HL-60/S4 treated with phorbol 12-myristate 13-acetate at 8.2 ng/mL for 4 days and 3 days (cell line): Measurements from ENCODE around the gene CD80.
"Not testable (repeated sequence)": the region's sequence is repeated elsewhere in the genome, so short reads cannot be mapped to it uniquely, and the experiment has no call there.

Experiments
- in situ Hi-C: fragments of 300-500 bp; cut with MboI; formaldehyde crosslinking; loops from 2 replicates; pipeline ENCODE4 v1.15.0; 2022; ENCODE audit warnings: low sequenced_read_pairs

Gene CD80, protein sequence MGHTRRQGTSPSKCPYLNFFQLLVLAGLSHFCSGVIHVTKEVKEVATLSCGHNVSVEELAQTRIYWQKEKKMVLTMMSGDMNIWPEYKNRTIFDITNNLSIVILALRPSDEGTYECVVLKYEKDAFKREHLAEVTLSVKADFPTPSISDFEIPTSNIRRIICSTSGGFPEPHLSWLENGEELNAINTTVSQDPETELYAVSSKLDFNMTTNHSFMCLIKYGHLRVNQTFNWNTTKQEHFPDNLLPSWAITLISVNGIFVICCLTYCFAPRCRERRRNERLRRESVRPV

GRCh38 chr3:119559441-119559963, at the start of gene CD80:
Gene CD80 (minus strand): TSS chr3:119559614. CDS start chr3:119557728, 1,886 bp downstream.
- in situ Hi-C loops = no loop called here

GRCh38 chr3:119608405-119609000, 49.1 kb upstream of the CD80 start:
- in situ Hi-C loops = no loop called here

DNA sequence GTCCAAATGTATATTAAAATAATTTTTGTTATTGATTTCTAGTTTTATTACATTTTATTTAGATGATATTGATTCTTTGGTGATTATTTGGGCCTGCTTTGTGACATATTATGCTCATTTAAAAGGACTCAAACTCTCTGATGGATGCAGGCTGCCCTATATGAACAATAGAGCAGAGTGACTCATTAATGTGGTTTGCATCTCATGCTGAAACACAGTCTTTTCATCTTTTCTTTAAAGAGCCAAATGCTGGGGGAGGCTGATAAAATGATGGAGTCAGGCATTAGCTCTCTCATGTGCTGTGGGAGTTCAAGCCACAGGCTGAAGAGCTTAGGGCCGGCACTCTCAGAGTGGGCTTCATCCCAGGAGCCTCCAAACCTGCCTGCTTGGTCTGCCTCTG, 45.5 kb upstream of the CD80 start:
- in situ Hi-C loops = no loop called here

GRCh38 chr3:119602676-119603075, 43.3 kb upstream of the CD80 start:
- in situ Hi-C loops = no loop called here

DNA sequence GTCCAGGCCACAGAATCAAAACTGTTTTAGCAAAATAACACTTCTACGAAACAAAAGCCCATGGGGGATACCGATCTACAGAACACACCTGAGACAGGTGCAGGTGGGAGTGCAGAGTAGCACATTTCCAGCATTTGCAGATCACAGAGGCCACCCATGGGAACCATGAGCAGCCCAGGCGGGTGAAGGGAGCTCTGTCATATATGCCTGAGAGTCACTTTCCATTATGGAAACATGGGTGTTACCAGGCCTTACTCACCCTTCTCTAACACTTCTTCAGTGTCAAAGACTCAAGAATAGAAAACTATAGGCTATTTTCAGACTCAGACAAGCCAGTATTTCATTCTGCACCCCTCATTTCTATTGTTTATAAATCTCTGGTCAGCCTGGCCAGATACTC, 41.7 kb upstream of the CD80 start:
- in situ Hi-C loops = no loop called here

GRCh38 chr3:119600732-119601131, 41.3 kb upstream of the CD80 start:
- in situ Hi-C loops = no loop called here

DNA sequence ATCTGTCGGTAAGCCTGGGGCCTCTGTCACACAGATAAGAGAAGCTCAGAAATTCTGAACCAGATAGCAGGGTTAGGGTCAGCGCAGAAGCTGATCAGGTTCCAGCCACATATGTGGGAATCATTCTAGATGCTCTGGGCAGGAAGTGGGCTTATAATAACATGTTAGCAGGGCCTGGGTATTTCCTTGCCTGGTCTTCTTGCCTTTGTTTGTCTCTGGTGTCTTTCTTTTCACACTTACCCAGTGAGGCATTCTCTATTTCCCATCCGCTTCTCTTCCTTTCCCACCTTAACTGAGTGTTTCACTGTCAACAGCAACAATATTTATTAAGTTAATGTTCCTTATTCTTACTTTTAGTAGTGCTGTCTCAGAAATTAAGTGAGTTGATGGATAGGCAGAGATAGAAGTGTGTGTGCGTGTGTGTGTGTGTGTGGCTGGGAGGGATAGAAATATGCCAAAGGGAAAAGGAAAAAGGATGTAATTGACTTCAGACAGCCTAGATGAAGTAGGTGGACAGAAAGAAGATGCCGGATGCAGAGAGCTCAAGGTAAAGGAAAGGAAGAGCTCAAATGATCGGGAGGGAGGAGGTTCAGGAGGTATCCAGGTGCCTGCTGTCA, 40.3 kb upstream of the CD80 start:
- in situ Hi-C loops = no loop called here

- in situ Hi-C loops = no loop called here
Observed at GRCh38 chr3:119598410-119599098, 39.1 kb upstream of the CD80 start.

GRCh38 chr3:119597548-119598288, 38.3 kb upstream of the CD80 start, which contains the start of gene PLA1A:
Gene PLA1A (plus strand): TSS chr3:119597885. CDS start chr3:119597914, 29 bp downstream.
- in situ Hi-C loops = no loop called here

GRCh38 chr3:119596398-119596797, 37.0 kb upstream of the CD80 start:
- in situ Hi-C loops = no loop called here

DNA sequence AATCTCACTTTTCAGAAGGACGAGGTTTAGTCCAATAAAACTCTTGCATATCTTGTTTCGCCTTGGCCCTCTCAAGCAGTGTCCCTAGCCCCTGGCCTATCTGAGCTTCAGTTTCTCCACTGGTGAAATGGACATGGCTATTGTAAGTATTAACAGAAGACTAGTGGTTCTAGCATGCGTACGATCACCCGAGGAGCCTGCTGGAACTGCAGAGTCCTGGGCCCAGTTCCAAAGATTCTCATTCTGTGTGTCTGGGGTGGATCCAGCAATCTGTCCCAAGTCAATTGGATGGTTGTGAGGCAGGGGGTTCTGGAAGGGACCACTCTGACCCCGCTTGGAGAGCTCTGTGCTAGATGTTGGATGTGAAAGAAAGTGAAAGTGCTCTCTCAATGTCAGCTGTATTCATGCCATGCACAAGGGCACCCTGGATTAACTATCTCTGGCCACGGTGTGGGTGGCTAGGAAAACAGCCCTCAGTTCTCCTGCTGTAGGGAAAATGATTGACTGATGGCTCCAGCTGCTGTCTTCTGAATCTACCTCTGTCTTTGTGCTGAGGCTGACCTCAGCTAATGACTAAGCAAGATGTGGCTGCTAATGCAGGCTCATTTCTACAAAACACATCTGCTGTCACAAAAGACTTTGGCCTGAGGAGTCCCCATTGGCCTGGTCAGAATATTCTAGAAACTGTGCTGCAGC, 36.4 kb upstream of the CD80 start:
- in situ Hi-C loops = no loop called here

DNA sequence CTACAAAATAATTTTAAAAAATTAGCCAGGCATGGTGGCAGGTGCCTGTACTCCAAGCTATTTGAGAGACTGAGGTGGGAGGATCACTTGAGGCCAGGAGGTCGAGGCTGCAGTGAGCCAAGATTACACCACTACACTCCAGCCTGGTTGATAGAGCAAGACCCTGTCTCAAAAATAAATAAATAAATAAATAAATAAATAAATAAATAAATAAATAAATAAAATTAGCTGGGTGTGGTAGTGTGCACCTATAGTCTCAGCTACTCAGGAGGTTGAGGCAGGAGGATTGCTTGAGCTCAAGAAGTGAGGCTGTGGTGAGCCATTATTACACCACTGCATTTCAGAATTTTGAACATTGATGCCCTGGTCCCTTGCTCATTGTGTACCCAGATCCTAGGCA, 35.5 kb upstream of the CD80 start:
- in situ Hi-C loops = not testable (repeated sequence)

DNA sequence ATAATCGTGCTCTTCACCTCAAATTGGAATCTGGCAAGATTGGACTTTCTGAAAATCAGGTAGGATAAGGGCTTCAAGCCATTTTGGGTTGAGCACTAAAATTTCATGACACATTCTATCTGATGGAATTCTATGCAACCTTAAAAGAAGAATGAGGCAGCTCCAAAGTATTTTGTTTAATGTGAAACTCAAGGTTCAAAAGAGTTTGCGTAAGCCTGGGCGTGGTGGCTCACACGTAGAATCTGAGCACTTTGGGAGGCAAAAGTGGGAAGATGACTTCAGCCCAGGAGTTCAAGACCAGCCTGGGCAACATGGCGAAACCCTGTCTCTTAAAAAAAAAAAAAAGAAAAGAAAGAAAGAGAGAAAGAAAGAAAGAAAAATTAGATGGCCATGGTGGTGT, 34.7 kb upstream of the CD80 start:
- in situ Hi-C loops = no loop called here

GRCh38 chr3:119592861-119593260, 33.4 kb upstream of the CD80 start:
- in situ Hi-C loops = no loop called here

DNA sequence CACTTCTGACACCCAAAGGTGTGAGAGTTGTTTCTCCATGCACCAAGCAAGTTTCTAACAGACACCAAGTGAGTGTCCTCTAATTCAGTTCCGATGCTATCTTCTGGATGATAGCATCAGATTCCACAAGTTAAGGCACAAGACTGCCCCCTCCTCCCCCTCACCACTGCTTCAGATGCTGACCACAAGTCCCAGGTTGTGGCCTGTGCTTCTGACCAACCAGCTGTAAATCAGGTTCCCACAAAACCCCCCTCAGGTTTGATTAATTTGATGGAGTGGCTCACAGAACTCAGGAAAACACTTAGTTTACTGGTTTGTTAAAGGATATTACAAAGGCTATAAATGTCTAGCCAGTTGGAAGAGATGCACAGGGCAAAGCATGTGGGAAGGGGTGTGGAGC, 31.3 kb upstream of the CD80 start:
- in situ Hi-C loops = no loop called here

DNA sequence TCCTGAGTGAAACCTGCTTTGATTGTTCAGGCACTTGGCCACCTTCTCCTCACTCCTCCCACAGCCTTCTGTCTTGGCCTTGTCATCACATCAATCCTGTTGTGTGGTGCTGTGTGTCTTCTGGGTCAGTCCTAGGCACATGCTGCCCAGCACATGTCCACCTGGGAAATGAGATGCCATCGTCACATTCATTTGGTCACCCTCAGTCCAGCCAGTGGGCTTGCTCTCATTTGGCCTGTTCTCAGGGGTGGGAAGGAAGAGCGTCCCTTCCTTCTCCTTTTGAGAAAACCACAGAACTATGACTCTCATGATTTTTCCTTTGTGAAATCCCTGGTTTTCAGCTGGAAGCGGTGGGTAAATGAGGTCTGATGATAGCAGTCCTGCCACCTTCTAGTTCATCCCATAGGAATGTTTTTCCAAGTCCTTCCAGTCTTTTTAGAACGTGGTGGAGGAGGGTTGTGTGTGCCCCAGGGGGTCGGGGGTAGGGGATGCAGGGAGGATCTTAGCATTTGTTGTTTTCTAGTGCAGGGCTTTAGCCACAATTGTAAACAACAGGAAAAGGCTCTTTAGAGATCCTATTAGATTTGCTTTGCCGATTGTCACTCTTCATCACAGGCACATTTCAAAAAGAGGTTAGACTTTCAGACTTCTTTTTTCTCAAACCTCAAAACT, 29.8 kb upstream of the CD80 start:
- in situ Hi-C loops = no loop called here

DNA sequence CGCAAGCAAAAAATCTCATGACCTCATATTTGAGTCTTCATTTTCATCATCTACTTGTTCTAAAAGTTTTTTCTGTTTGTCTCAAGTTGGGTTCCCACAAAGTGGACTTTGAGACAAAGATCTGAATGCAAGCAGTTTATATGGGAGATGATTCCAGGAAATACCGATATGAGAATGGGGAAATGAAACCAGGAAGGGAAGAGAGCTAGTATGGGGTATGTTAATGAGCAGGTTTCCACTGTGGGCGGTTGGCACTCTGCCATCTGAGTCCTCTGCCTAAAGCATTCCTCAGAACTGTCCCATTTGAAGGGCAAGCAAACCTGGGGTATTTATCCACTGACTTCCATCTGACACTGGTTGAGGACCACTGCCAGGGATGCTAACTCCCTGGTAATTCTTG, 28.7 kb upstream of the CD80 start:
- in situ Hi-C loops = no loop called here

- in situ Hi-C loops = no loop called here
Observed at GRCh38 chr3:119586733-119587172, 27.3 kb upstream of the CD80 start.

GRCh38 chr3:119585856-119586570, 26.6 kb upstream of the CD80 start:
- in situ Hi-C loops = no loop called here
